T-helper 2 cell treated with Interferon-gamma antibody and Interleukin-4, amounts not matched to agents 5 μg/mL and 100 μg/mL, for 36 hours (primary cell): Measurements from ENCODE around the gene OXLD1.
"Not testable (repeated sequence)": the region's sequence is repeated elsewhere in the genome, so short reads cannot be mapped to it uniquely, and the experiment has no call there.

Source experiments
- DNase-seq: peaks from one replicate; pipeline ENCODE4 v3.0.0; 2021; ENCODE audit warnings: low spot score
- H3K27ac Mint-ChIP-seq: one replicate; pipeline ENCODE4 v1.8.0; 2021; ENCODE audit warnings: mild to moderate bottlenecking, mixed read lengths
- H3K27me3 Mint-ChIP-seq: one replicate; pipeline ENCODE4 v1.8.0; 2021; ENCODE audit warnings: low read depth, mixed read lengths
- H3K36me3 Mint-ChIP-seq: one replicate; pipeline ENCODE4 v1.8.0; 2021; ENCODE audit warnings: low read depth, mixed read lengths
- H3K4me1 Mint-ChIP-seq: one replicate; pipeline ENCODE4 v1.8.0; 2021; ENCODE audit warnings: low read depth, mixed read lengths
- H3K4me3 Mint-ChIP-seq: one replicate; pipeline ENCODE4 v1.8.0; 2022; ENCODE audit warnings: mild to moderate bottlenecking, moderate library complexity, mixed read lengths
- H3K9me3 Mint-ChIP-seq: one replicate; pipeline ENCODE4 v1.8.0; 2021; ENCODE audit warnings: mixed read lengths

OXLD1 gene

GRCh38 chr17:81644496-81644895, 21.9 kb downstream of the OXLD1 start:
- Mint-ChIP-seq H3K4me1 (no peaks in the 10 kb centered on the region), H3K9me3 (no peaks in the 10 kb centered on the region), H3K36me3 (no peaks in the 10 kb centered on the region), H3K27me3 (peaks cover 18% of the 10 kb centered on the region), H3K27ac (no peak overlapping the region), H3K4me3 (no peak overlapping the region)
- no peak for DNase-seq

- H3K4me1 Mint-ChIP-seq: no peaks in the 10 kb centered on the region
- no peaks in the 10 kb centered on the region for H3K36me3 Mint-ChIP-seq
- no peaks in the 10 kb centered on the region for H3K9me3 Mint-ChIP-seq
- H3K27ac Mint-ChIP-seq: no peak overlapping the region
- no peak for DNase-seq
- no peak overlapping the region for H3K4me3 Mint-ChIP-seq
- peaks cover 4% of the 10 kb centered on the region for H3K27me3 Mint-ChIP-seq
Measured at GRCh38 chr17:81641825-81642489, 24.4 kb downstream of the OXLD1 start.

- H3K27me3 Mint-ChIP-seq: no peaks in the 10 kb centered on the region
- DNase-seq: no peak
- H3K4me3 Mint-ChIP-seq: no peak overlapping the region
Measured at GRCh38 chr17:81640011-81640410, 26.4 kb downstream of the OXLD1 start.

GRCh38 chr17:81638683-81639082, 27.7 kb downstream of the OXLD1 start:
- H3K4me3 Mint-ChIP-seq: peak overlapping the region; percentile 30
- H3K9me3 Mint-ChIP-seq: no peaks in the 10 kb centered on the region
- H3K27ac Mint-ChIP-seq: no peak overlapping the region
- no peak for DNase-seq
- no peaks in the 10 kb centered on the region for H3K27me3 Mint-ChIP-seq
- H3K4me1 Mint-ChIP-seq: peaks cover 8% of the 10 kb centered on the region
- peaks cover 4% of the 10 kb centered on the region for H3K36me3 Mint-ChIP-seq

More at GRCh38 chr17:81640011-81640410, 26.4 kb downstream of the OXLD1 start:
- Mint-ChIP-seq H3K4me1 (peaks cover 8% of the 10 kb centered on the region), H3K27ac (no peak overlapping the region), H3K36me3 (peaks cover 4% of the 10 kb centered on the region), H3K9me3 (no peaks in the 10 kb centered on the region)

- DNase-seq: peak; percentile 87
- Mint-ChIP-seq H3K36me3 (peaks cover 7% of the 10 kb centered on the region), H3K4me1 (peaks cover 11% of the 10 kb centered on the region), H3K27me3 (no peaks in the 10 kb centered on the region), H3K9me3 (no peaks in the 10 kb centered on the region), H3K4me3 (peak within 1 kb of the TSS; percentile 99), H3K27ac (peak within 1 kb of the TSS; percentile 92)
Measured at GRCh38 chr17:81636505-81637288, 29.7 kb downstream of the OXLD1 start, which contains the start of the genes NPLOC4 and TSPAN10. TSS of gene NPLOC4 (minus strand) at chr17:81637112. CDS start at chr17:81636930, 182 bp downstream. TSS of gene TSPAN10 (plus strand) at chr17:81637196. CDS start at chr17:81642413, 5,217 bp downstream.

- no peaks in the 10 kb centered on the region for H3K27me3 Mint-ChIP-seq
- peaks cover 12% of the 10 kb centered on the region for H3K36me3 Mint-ChIP-seq
- no peaks in the 10 kb centered on the region for H3K9me3 Mint-ChIP-seq
- H3K27ac Mint-ChIP-seq: peak overlapping the region; percentile 92
- no peak for DNase-seq
- H3K4me1 Mint-ChIP-seq: peaks cover 11% of the 10 kb centered on the region
- peak overlapping the region; percentile 99 for H3K4me3 Mint-ChIP-seq
Measured at GRCh38 chr17:81635973-81636504, 30.4 kb downstream of the OXLD1 start.

GRCh38 chr17:81635431-81635830, 31.0 kb downstream of the OXLD1 start:
- Mint-ChIP-seq H3K4me1 (peaks cover 11% of the 10 kb centered on the region), H3K27me3 (no peaks in the 10 kb centered on the region), H3K4me3 (peak overlapping the region; percentile 99), H3K36me3 (peaks cover 12% of the 10 kb centered on the region), H3K9me3 (no peaks in the 10 kb centered on the region), H3K27ac (peak overlapping the region; percentile 10)
- DNase-seq: no peak

- DNase-seq: no peak
- no peaks in the 10 kb centered on the region for H3K9me3 Mint-ChIP-seq
- H3K36me3 Mint-ChIP-seq: peaks cover 32% of the 10 kb centered on the region
- no peak overlapping the region for H3K4me3 Mint-ChIP-seq
- H3K4me1 Mint-ChIP-seq: peaks cover 11% of the 10 kb centered on the region
- H3K27me3 Mint-ChIP-seq: no peaks in the 10 kb centered on the region
- H3K27ac Mint-ChIP-seq: no peak overlapping the region
Measured at GRCh38 chr17:81631482-81631881, 34.9 kb downstream of the OXLD1 start.

- H3K27me3 Mint-ChIP-seq: no peaks in the 10 kb centered on the region
- no peak overlapping the region for H3K4me3 Mint-ChIP-seq
- H3K9me3 Mint-ChIP-seq: no peaks in the 10 kb centered on the region
- H3K36me3 Mint-ChIP-seq: peaks cover 38% of the 10 kb centered on the region
- DNase-seq: no peak
- no peak overlapping the region for H3K27ac Mint-ChIP-seq
- H3K4me1 Mint-ChIP-seq: peaks cover 3% of the 10 kb centered on the region
Measured at GRCh38 chr17:81630274-81630673, 36.1 kb downstream of the OXLD1 start.

GRCh38 chr17:81621494-81622130, 44.8 kb downstream of the OXLD1 start:
- H3K4me1 Mint-ChIP-seq: peaks cover under 1% of the 10 kb centered on the region
- no peak overlapping the region for H3K4me3 Mint-ChIP-seq
- H3K36me3 Mint-ChIP-seq: peaks cover 57% of the 10 kb centered on the region
- no peak for DNase-seq
- H3K27me3 Mint-ChIP-seq: no peaks in the 10 kb centered on the region
- no peaks in the 10 kb centered on the region for H3K9me3 Mint-ChIP-seq
- H3K27ac Mint-ChIP-seq: no peak overlapping the region

- Mint-ChIP-seq H3K36me3 (peaks cover 50% of the 10 kb centered on the region), H3K4me1 (peaks cover 11% of the 10 kb centered on the region)
- DNase-seq, H3K27me3 Mint-ChIP-seq, H3K27ac Mint-ChIP-seq, H3K9me3 Mint-ChIP-seq, H3K4me3 Mint-ChIP-seq: not testable (repeated sequence)
Measured at GRCh38 chr17:81618307-81618706, 48.1 kb downstream of the OXLD1 start.

- Mint-ChIP-seq H3K36me3 (peaks cover 58% of the 10 kb centered on the region), H3K9me3 (no peaks in the 10 kb centered on the region), H3K27me3 (no peaks in the 10 kb centered on the region), H3K27ac (no peak overlapping the region), H3K4me1 (peaks cover 11% of the 10 kb centered on the region), H3K4me3 (no peak overlapping the region)
- DNase-seq: no peak
Measured at GRCh38 chr17:81616877-81617276, 49.5 kb downstream of the OXLD1 start.

- H3K4me3 Mint-ChIP-seq: no peak overlapping the region
- no peak overlapping the region for H3K27ac Mint-ChIP-seq
- no peaks in the 10 kb centered on the region for H3K9me3 Mint-ChIP-seq
Measured at GRCh38 chr17:81615401-81615930, 50.9 kb downstream of the OXLD1 start.

More at GRCh38 chr17:81615401-81615930, 50.9 kb downstream of the OXLD1 start:
- Mint-ChIP-seq H3K36me3 (peaks cover 44% of the 10 kb centered on the region), H3K27me3 (no peaks in the 10 kb centered on the region), H3K4me1 (peaks cover 11% of the 10 kb centered on the region)
- DNase-seq: no peak
